Pons (tissue), 1 donor: Measurements from ENCODE around the gene CA10.
A peak's percentile ranks its signal among the peaks of the same experiment; 100 is the strongest.

Experiments used
- DNase-seq: peaks from one replicate; pipeline ENCODE4 v3.0.0-alpha.2; 2016; ENCODE audit warnings: low spot score

The CA10 gene

DNA sequence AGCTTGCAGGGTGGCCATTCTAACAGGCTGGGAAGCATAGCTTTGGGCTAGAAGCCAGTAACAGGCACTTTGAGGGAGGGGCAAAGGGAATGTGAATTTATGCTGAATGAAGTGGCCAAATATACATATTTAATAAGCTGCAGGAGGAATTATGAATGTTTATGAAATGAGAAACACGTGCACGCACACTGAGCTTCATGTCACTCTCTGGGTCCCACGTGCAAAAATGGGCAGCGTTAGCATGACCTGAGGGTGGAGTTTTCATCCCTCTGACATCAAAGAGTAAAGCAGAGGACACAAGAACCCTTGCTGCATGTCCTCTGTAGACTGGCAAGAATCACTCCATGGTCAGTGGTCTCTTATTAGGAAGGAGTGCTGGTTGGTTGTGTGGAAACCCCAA is 561.2 kb downstream of the CA10 start:
- no peak for DNase-seq

GRCh38 chr17:51595826-51596398 is 562.6 kb downstream of the CA10 start:
- DNase-seq: peak; percentile 26

DNA sequence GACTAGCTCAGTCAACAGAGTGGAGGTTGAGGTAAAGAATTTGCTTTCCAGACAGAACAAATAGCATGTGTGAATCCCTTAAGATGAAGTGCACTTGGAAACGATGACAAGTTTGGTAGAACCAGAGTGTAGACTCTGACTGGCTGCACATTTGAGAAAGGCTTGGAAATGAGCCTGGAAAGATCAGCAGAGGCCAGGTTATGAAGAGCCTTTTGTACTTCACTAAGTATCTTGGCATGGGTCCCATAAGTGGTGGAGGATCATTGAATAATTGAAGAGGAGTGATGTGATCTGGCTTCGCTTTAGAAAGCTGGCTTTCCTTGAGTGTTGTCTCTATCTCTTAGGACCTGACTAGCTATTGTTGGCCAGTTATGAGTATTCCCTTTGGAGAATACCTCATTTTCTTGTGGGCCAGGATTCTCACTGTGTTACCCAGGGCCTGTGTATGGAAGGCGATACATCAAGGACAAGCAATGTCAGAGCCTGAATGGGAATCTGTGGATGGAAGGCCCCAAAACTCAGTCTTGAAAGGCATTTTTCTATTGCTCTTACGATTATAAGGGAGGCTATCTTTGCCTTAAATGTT is 568.4 kb downstream of the CA10 start:
- peak; percentile 59 for DNase-seq

DNA sequence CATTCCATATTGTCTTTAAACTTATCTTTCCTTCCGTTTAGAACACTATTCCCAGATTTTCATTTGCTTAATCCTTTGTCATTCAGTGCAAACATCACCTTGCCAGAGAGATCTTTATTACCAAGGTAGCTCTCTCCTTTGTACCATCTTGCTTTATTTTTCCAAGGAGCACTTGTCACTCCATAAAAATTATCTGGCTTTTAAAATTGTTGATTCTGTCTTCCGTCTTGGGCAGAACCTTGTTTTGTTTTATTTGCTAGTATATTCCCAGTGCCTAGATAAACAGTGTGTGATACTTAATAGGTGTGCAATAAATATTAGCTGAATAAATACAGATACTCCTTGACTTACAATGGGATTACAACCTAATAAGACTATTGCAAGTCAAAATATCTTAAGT is 570.5 kb downstream of the CA10 start:
- DNase-seq: no peak

GRCh38 chr17:51587516-51587915 is 571.0 kb downstream of the CA10 start:
- no peak for DNase-seq

DNA sequence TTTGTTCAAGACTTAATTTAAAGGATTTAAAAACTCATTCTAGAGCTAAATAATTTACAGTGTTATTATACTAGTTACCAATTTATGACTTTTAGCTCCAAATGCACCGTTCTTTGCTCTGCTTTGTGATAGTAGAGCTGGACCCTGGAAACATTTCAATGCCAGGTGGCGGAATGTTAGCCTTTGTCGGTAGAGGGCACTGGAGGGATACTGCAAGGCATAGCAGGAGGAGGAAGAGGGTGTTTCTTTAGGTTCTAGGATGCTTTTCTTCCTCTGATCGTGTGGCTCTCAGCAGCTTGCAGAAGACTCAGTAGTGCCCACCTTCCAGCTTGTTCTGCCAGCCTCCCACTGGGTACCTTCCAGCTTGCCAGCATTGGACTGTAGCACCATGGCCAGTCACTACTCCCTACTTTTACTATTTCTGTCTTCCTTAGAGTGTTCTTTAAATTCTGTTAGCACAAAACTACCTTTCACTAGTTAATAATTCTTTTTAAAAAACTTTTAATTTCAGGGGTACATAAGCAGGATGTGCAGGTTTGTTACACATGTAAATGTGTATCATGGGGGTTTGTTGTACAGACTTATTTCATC is 572.9 kb downstream of the CA10 start:
- peak; percentile 38 for DNase-seq

- DNase-seq: no peak
These were observed 577.6 kb downstream of the CA10 start for GRCh38 chr17:51580869-51581268.
